Motor neuron (in vitro differentiated cells): ENCODE data around the gene AGRP. TPM values are rescaled to one million over a fixed set of nuclear protein-coding genes. Genes with fewer than 3 reads are reported as not detected.

Experiments used
- ATAC-seq, 8 experiments: fragments of 200-7000 bp; cut with Tn5 transposase; replicated peaks in 6 of 8; 2 replicates each; pipeline ENCODE4 v1.8.0; 2021; ENCODE audit warnings: mild to moderate bottlenecking in 8 of 8, moderate library complexity in 8 of 8
- H3K27ac ChIP-seq, 2 donors: fragments of 250-450 bp; sonication (Bioruptor Pico); 2 replicates each; pipeline ENCODE4 v1.9.0; 2021; ENCODE audit warnings: antibody characterized with exemption in 2 of 2, mild to moderate bottlenecking in 2 of 2, moderate library complexity in 1 of 2
- H3K4me1 ChIP-seq, 2 donors: fragments of 250-450 bp; sonication (Bioruptor Pico); replicated peaks in 1 of 2; 2 replicates each; pipeline ENCODE4 v1.6.1; 2021; ENCODE audit warnings: antibody characterized with exemption in 2 of 2, mild to moderate bottlenecking in 2 of 2, moderate library complexity in 1 of 2
- H3K4me3 ChIP-seq, 5 donors: fragments of 250-450 bp; sonication (Bioruptor Pico); 2 replicates each; pipeline ENCODE4 v1.9.0; 2021; ENCODE audit warnings: antibody characterized with exemption in 5 of 5, mild to moderate bottlenecking in 5 of 5, moderate library complexity in 4 of 5
- WGBS, 10 experiments: fragments of 450-650 bp; shearing (Covaris generic); methylation state at CpG; one replicate each; pipeline ENCODE4 v1.0.0; 2022; 5-methylcytosine and 5-hydroxymethylcytosine counted together
- in situ Hi-C, 9 experiments: fragments of 400-800 bp; cut with MboI; loops; one replicate each; pipeline ENCODE4 v1.15.0; 2021; ENCODE audit warnings: low sequenced_read_pairs in 9 of 9, low pct_unique_long_range_greater_than_20kb in 2 of 9; ENCODE audit not compliant: unreplicated experiment in 9 of 9
- total RNA-seq, 8 experiments: library from RNA; unstranded; fragments of 300-600 nt; gene quantifications; 2 replicates each; pipeline versions ENCODE4 v1.2.3 to v1.2.4, GENCODE V29; 2022

Gene AGRP
- total RNA-seq, 8 experiments from 2014 or later = 0.27 to 0.81 (median 0.66) TPM; not detected in 5

DNA sequence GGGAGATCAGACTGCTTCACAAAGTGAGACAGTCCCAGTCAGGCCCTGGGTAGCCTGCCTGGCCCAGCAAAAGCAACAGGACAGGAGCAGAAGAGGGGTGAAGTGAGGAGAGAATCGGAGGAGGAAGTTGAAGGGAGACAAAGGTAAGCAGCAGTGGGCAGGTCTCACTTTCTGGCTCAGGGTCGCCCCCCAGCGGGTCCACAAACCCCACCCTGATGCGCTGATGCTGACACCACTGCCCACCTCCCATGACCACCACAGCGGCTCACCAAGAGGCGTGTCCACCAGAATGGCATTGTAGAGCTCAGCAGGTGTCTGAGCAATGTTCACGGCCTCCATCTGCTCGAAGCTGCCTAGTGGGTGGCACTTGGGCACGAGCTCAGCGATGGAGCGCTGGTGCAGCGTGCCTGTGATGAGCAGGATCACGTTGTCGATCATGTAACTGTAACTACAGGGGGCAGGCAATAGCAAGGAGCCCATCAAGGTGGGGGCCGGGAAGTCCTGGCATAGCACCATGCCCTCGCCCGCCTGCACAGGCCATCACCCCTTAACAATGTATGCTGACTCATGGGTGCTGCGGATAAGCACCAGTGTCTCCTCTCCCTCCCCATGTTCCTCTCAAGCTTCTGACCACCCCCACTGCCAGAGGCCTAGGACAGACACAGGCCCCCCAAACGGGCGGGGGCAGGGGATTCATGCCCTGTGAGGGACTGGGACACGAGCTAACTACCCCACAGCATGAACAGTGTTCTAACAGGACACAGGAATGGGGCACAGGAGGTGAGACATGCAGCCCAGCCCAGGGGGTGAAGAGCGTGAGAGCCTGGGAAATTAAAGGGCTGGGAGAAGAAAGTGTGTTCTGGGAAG is 38.9 kb downstream of the AGRP start:
- peaks cover 0 to 5% of the 10 kb centered on the region in 2 donors for H3K4me1 ChIP-seq
- 50 to 83% (median 62%) methylated on average over 1 to 7 of the region's 22 CpGs; no CpG with 5 or more reads in 4 of the 10 experiments for WGBS, 10 experiments
- in situ Hi-C loops = no loop called here
- no peak overlapping the region for H3K4me3 ChIP-seq
- H3K27ac ChIP-seq = no peak overlapping the region
- ATAC-seq = no peak

- H3K27ac ChIP-seq = no peak overlapping the region
- in situ Hi-C loops = no loop called here
- 17 to 89% (median 80%) methylated on average over 1 to 5 of the region's 6 CpGs; no CpG with 5 or more reads in 5 of the 10 experiments for WGBS, 10 experiments
Measured at GRCh38 chr16:67443265-67443664, 40.1 kb downstream of the AGRP start.

GRCh38 chr16:67442581-67443255 is 40.6 kb downstream of the AGRP start:
- 80 to 100% (median 97%) methylated on average over 1 to 6 of the region's 13 CpGs; no CpG with 5 or more reads in 4 of the 10 experiments for WGBS, 10 experiments
- H3K4me1 ChIP-seq = peaks cover 0 to 5% of the 10 kb centered on the region in 2 donors
- H3K4me3 ChIP-seq = no peak overlapping the region
- in situ Hi-C loops = no loop called here
- ATAC-seq = no peak
- no peak overlapping the region for H3K27ac ChIP-seq

More at GRCh38 chr16:67443265-67443664, 40.1 kb downstream of the AGRP start:
- ATAC-seq = peak in 1 of 8 experiments; percentile 40
- no peak overlapping the region for H3K4me3 ChIP-seq
- peaks cover 0 to 5% of the 10 kb centered on the region in 2 donors for H3K4me1 ChIP-seq

GRCh38 chr16:67441907-67442306 is 41.4 kb downstream of the AGRP start:
- no peak overlapping the region for H3K4me3 ChIP-seq
- ATAC-seq = peak in 1 of 8 experiments; percentile 10
- H3K27ac ChIP-seq = no peak overlapping the region
- in situ Hi-C loops = no loop called here
- peaks cover 0 to 5% of the 10 kb centered on the region in 2 donors for H3K4me1 ChIP-seq
- 7 to 83% (median 73%) methylated on average over 2 to 4 of the region's 5 CpGs; no CpG with 5 or more reads in 5 of the 10 experiments for WGBS, 10 experiments

DNA sequence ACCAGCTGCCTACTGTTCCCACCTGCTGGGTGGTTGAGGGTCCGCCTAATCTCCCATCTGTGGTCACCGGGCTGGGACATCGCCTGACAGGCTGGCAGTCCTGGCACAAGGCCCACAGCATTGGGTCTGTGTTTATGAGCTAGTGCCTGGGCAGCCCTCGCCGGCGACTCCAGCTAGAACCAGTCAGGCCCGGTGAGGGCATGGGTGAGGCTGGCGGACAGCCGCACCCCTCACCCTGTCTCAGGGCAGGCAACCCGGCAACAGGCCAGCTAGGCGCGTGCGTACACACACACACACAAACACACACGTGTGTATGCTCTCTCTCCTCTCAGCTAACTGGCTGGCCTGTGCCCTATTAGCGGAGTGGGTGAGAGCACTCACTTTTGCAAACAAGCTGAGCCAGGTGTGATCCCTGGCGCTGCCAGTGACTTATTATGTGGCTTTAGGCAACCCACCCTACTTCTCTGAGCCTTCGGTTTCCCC is 42.0 kb downstream of the AGRP start:
- no peak overlapping the region for H3K27ac ChIP-seq
- in situ Hi-C loops = no loop called here
- H3K4me1 ChIP-seq = peaks cover 0 to 5% of the 10 kb centered on the region in 2 donors
- ATAC-seq = peak in 4 of 8 experiments; percentile 13 to 36 (median 18)
- WGBS, 10 experiments = 7% methylated on average over 2 of the region's 17 CpGs; no CpG with 5 or more reads in 9 of the 10 experiments
- H3K4me3 ChIP-seq = no peak overlapping the region

DNA sequence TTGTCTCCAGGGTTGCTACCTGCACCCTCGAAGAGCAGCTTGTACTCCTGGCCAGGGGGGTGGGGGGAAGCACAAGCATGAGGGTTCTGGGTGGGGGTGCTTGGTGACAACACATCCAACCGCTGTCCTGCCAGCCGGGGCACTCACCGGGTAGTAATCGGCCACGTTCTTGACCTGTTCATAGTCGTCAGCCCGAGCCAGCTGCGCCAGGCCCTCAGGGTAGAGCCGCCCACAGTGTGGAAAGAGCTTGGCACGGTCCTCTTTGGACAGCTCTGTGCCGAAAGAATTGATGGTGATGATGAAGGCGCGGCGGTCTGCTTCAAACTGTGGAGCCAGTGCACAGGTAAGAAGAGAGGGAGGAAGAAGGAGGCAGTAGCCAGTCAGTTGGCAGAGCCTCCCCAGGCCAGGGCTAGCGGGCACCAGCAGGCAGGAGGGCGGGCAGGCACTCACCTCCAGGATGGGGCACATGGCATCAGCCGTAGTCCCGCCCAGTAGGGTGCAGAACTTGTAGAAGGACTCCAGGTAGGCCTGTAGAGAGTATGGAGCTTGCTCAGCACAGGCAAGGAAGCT is 44.4 kb downstream of the AGRP start:
- Histone ChIP-seq H3K4me3 (no peak overlapping the region), H3K4me1 (peaks cover 4 to 8% of the 10 kb centered on the region in 2 donors), H3K27ac (no peak overlapping the region)
- in situ Hi-C loops = no loop called here
- no peak for ATAC-seq
- WGBS, 10 experiments = 75 to 80% methylated on average over 1 to 4 of the region's 19 CpGs; no CpG with 5 or more reads in 8 of the 10 experiments

DNA sequence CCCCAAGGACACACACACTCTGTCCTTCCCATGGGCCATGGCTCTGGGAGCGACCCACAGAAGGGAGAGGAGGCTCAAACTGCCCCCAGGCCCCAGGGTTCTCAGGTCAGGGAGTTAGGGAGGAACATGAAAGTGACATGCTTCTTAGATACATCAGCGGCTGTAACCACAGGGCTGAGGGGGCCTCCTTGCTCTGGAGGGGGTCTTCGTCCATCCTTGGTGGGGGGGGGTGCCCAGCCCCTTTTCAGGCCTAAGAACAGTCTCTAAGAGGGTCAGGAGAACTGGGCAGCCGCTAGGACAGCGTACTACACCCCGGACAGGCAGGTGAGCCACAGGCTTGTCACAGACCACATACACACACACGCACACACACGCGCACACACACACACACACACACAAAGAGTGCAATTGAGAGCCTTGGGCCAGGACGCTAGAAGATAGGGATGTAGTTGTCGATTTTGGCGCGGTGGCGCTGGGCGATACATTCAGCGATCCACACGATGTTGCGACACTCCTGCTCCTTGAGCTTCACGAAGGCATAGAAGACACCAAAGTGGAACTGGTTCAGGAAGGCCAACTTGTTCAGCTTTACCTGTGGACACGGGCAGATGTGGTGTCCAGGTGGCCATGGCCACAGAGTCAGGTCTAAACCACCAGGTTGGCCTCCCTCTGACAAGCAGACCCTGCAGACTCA is 45.1 kb downstream of the AGRP start:
- WGBS, 10 experiments = 100% methylated on average over 4 to 7 of the region's 20 CpGs; no CpG with 5 or more reads in 7 of the 10 experiments
- Histone ChIP-seq H3K4me3 (no peak overlapping the region), H3K4me1 (peaks cover 5 to 9% of the 10 kb centered on the region in 2 donors), H3K27ac (no peak overlapping the region)
- in situ Hi-C loops = no loop called here
- no peak for ATAC-seq

- in situ Hi-C loops = no loop called here
Measured at GRCh38 chr16:67437513-67437912, 45.8 kb downstream of the AGRP start.

DNA sequence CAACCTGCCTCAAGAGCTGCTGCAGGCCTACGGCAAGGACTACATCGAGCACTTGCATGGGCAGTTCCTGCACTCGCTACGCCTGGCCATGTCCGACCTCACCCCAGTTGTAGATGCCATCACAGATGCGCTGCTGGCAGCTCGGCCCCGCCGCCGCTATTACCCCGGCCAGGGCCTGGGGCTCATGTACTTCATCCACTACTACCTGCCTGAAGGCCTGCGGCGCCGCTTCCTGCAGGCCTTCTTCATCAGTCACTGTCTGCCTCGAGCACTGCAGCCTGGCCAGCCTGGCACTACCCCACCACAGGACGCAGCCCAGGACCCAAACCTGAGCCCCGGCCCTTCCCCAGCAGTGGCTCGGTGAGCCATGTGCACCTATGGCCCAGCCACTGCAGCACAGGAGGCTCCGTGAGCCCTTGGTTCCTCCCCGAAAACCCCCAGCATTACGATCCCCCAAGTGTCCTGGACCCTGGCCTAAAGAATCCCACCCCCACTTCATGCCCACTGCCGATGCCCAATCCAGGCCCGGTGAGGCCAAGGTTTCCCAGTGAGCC is 46.6 kb downstream of the AGRP start:
- H3K4me1 ChIP-seq = peaks cover 19 to 21% of the 10 kb centered on the region in 2 donors
- no peak overlapping the region for H3K4me3 ChIP-seq
- 80 to 100% (median 93%) methylated on average over 1 to 5 of the region's 23 CpGs; no CpG with 5 or more reads in 6 of the 10 experiments for whole genome bisulfite sequencing, 10 experiments
- H3K27ac ChIP-seq = no peak overlapping the region
- in situ Hi-C loops = no loop called here
- ATAC-seq = no peak

More at GRCh38 chr16:67437513-67437912, 45.8 kb downstream of the AGRP start:
- 100% methylated on average over 3 of the region's 4 CpGs; no CpG with 5 or more reads in 9 of the 10 experiments for WGBS, 10 experiments
- no peak overlapping the region for H3K27ac ChIP-seq
- ATAC-seq = no peak
- no peak overlapping the region for H3K4me3 ChIP-seq
- peaks cover 12 to 13% of the 10 kb centered on the region in 2 donors for H3K4me1 ChIP-seq

DNA sequence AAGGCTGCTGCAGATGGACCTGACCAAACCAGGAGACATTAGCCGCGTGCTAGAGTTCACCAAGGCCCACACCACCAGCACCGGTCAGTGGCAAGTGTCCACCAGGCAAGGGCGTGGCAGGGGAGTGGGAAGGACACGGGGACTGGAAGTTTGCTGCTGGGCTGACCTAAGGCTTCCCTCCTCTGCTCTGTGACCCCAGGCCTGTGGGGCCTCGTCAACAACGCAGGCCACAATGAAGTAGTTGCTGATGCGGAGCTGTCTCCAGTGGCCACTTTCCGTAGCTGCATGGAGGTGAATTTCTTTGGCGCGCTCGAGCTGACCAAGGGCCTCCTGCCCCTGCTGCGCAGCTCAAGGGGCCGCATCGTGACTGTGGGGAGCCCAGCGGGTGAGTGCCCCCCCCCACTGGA is 47.6 kb downstream of the AGRP start:
- Histone ChIP-seq H3K4me1 (peaks cover 19 to 28% of the 10 kb centered on the region in 2 donors), H3K4me3 (no peak overlapping the region), H3K27ac (no peak overlapping the region)
- in situ Hi-C loops = no loop called here
- ATAC-seq = no peak
- WGBS, 10 experiments = 67 to 93% (median 91%) methylated on average over 2 to 7 of the region's 16 CpGs; no CpG with 5 or more reads in 6 of the 10 experiments

DNA sequence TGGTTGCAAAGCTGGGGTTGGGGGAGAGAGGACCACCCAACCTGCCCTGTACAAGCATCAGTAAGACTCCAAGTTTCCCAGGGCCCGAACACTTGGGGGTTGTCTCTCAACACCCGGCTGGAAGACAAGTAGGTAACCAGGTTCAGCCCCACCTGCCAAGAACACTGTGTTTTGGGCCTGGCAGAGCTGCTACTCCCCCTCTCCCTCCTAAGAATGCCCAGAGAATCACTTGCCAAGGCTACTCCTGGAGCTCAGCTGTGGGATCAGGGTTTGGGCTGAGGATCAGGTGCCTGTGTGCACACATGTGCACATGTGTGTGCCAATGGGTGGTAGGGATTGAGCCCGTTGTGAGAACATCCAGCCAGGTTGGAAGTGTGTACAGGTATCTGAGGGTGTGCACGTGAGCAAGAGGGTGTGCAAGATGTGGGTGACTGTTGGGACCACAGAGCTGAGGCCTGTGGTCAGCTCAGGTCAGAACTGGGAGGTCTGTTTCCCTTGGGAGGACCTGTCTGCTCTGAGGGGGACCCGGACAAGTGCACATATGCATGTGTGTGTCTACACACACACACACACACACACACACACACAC is 50.1 kb downstream of the AGRP start:
- Histone ChIP-seq H3K4me1 (peaks cover 23 to 37% of the 10 kb centered on the region in 2 donors), H3K4me3 (no peak overlapping the region), H3K27ac (peak overlapping the region in 1 of 2 donors; percentile 89)
- in situ Hi-C loops = no loop called here
- no peak for ATAC-seq
- WGBS, 10 experiments = 70 to 100% methylated on average over 1 to 2 of the region's 5 CpGs; no CpG with 5 or more reads in 8 of the 10 experiments
